Activated T-cell treated with anti-CD3 and anti-CD28 coated beads for 1 hour (primary cell): ENCODE results near the gene VAMP2.
A peak's percentile ranks its signal among the peaks of the same experiment; 100 is the strongest.
"Not testable (repeated sequence)": the region's sequence is repeated elsewhere in the genome, so short reads cannot be mapped to it uniquely, and the experiment has no call there.

Source experiments
- DNase-seq: peaks from one replicate; pipeline ENCODE4 v3.0.0-alpha.2; 2020; ENCODE audit warnings: low read depth

VAMP2 gene

GRCh38 chr17:8176197-8176940, 13.6 kb upstream of the VAMP2 start, which contains the start of gene TMEM107:
TSS of gene TMEM107 (minus strand) at chr17:8176380. CDS start at chr17:8176286, 94 bp downstream.
- DNase-seq, result peak; percentile 81

DNA sequence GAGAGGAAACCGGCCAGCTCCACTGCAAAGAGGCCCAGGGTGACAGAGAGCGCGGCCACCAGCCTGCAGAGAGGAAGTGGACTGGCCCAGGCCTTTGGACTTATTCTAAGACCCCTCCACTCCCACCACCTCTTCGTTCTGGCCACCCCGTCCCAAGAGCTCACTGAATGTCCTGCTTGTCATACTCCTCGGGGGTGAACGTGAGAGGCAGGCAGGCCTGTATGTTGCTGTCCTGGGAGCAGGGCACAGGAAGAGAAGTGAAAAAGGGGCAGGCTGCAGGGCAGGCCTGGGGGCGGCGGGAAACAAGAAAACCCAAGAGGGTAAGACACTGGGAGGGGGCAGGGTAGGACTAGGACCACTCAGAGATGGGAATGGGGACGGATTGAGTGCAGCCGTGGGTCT, 13.0 kb upstream of the VAMP2 start:
- no peak for DNase-seq

GRCh38 chr17:8173871-8174322, 11.1 kb upstream of the VAMP2 start:
- DNase-seq, result no peak

- no peak for DNase-seq
Observed at GRCh38 chr17:8173056-8173870, 10.5 kb upstream of the VAMP2 start.

- DNase-seq, result not testable (repeated sequence)
Observed at GRCh38 chr17:8170186-8170585, 7.4 kb upstream of the VAMP2 start.

DNA sequence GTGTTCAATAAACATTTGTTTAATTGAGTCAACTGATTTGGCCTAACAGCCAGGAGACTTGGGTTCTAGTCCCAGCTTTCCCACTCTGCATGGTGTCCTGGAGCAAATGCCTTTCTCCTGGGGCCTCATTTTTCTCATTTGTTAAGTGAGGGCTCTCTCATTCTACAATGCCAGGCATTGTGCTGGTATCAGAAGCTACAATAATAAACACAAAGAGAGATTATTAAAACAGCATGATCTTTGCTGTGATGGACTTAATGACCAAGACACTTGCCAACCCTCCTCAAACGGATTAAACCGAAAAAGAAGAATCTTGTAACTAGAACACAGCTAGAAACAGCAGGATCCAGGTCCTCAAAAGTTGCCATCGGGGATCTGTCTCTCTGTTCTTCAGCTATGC, 4.8 kb upstream of the VAMP2 start:
- DNase-seq, result no peak

GRCh38 chr17:8166731-8167130, 4.0 kb upstream of the VAMP2 start:
- no peak for DNase-seq

DNA sequence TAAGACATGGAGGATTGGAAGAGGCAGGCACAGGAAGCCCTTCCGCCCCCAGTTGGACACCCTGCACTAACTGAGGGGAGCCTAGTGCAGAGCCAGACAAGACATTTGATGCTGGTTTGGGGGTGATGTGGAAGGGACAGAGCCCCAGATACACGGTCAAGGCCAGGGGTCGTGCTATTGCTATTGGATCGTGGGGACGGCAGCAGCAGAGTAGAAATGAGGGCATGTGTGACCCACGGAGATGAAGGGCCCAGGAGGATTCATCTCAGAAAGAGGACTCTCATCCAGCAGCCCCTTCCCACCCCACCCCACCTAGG, 2.0 kb upstream of the VAMP2 start:
- DNase-seq, result no peak

- DNase-seq, result peak; percentile 52
Observed at GRCh38 chr17:8163978-8164814, 1.4 kb upstream of the VAMP2 start.

GRCh38 chr17:8162997-8163977, 539 bp upstream of the VAMP2 start:
- DNase-seq, result no peak

DNA sequence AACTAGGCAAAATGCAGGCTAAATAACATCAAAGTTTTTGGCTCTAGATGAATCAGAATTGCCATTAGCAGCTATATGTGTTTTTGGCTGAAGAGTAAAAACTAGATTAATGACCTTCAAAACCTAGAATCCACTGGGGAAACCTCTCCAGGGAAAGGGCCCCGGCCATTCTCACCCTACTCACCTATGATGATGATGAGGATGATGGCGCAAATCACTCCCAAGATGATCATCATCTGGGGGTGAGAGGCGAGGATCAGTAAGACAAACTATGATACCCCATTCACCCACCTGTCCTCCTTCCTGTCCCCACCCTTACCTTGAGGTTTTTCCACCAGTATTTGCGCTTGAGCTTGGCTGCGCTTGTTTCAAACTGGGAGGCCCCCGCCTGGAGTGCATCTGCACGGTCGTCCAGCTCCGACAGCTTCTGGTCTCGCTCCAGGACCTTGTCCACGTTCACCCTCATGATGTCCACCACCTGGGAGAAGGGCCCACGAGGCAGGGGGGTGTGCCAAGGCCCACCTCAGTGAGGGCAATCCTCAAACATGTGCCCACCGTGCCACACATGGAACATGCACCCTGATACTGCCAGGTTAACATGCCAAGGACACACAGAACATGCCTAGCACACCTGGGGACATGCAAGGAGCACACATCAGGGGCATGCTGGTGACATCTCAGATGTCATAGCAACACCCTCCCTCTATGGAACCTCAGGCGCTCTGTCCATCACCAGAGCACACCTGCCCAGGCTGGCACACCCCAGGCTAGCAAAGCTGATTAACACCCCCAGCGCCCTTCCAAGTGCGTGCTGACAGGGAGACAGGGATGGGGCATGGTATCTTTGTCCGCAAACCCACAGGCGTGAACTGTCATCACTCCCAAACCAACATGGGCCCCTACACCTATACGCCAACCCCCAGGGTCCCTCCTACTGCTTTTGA, 1.2 kb downstream of the VAMP2 start:
- no peak for DNase-seq

GRCh38 chr17:8160741-8161221, 2.0 kb downstream of the VAMP2 start:
- no peak for DNase-seq

DNA sequence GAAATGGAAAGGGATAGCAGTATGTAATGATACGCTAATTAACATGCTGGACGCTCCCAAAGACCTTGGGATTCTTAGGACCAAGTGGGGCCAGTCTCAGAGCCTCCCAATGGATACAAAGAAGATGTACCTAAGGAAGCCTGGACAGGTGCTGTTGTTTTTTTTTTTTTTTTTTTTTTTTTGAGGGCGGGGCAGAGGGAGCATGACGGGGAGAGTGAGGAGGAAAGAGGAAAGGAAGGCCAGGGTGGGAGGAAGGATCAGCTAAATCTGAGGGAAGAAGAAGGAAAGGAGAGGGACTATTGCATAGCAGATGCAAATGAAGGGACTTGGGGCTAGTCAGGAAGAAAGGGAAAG, 2.5 kb downstream of the VAMP2 start:
- DNase-seq, result no peak

- no peak for DNase-seq
Observed at GRCh38 chr17:8159459-8160223, 3.1 kb downstream of the VAMP2 start.

DNA sequence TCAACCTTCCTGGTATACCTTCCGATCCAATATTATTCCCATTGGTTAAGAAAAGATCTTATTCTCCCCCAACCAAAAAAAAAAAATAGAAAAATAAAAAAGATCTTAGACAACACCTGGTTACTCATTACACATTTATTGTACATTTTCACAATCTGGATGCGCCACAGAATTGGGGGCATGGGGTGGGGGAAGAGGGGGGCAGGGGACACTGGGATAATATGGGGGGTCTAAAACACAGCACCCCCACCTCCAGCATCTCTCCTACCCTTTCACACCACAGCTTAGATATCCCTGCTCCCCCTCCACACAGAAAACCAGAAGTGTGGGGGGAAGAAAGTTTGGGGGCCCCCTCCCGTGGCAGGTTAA, 3.7 kb downstream of the VAMP2 start:
- no peak for DNase-seq

- DNase-seq, result peak; percentile 79
Observed at GRCh38 chr17:8158267-8159031, 4.3 kb downstream of the VAMP2 start.

DNA sequence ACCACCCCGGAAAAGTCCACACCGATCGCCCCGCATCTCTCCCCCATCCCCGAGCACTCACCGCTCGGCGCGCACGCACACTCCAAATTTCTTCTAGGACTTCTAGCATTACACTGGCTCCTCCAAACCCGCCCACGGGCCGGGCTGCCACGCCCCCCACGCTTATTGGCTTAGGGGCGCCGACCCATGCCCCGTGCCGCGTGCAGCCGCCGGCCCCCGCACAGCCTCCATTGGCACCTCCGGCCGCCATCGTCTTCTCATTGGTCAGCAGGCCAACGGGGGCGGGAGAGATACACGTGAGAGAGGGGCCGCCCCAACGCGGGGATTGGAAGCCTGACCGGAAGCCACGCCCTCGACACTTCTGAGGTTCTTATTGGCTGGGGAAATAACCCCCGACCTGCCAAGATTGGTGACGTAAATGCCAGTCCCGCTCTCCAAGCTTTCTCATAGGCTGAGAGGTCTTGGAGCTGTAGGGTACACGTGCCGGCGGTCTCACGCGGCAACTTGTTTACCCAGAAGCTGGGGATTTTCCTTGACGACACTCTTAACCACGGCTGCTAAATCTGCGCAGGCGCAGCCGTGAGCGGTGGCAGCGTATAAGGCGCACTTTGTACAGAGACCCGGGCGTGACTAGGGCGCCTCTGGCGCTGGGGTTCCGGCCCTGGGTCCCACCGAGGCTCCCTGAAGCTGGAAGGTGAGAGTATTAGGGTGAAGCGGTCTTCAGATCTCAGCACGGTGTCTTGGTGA, 6.3 kb downstream of the VAMP2 start:
- DNase-seq, result peak; percentile 99

GRCh38 chr17:8155996-8156245, 6.8 kb downstream of the VAMP2 start:
- no peak for DNase-seq
